Erythroblast (primary cell): ENCODE data around the gene TMEM243.

Source experiments
- GATA1 ChIP-seq: IDR thresholded peaks from 2 replicates; pipeline ENCODE4 v1.6.1; 2011; ENCODE audit warnings: low read depth, mild to moderate bottlenecking, control low read depth, low read length, moderate library complexity
- POLR2A ChIP-seq: IDR thresholded peaks from 2 replicates; pipeline ENCODE4 v1.6.1; 2011; ENCODE audit warnings: mild to moderate bottlenecking, low read length

DNA sequence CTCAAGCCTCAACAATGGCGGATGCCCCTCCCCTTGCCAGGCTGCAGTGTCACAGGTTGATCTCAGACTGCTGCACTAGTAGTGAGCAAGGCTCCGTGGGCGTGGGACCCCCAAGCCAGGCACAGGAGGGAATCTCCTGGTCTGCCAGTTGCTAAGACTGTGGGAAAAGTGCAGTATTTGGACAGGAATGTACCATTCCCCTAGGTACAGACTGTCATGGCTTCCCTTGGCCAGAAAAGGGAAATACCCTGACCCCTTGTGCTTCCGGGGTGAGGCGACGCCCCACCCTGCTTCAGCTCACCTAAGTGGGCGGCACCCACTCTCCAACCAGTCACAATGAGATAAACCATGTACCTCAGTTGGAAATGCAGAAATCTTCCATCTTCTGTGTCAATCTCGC is 44.0 kb upstream of the TMEM243 start:
- no peak for TF ChIP-seq POLR2A
- no peak for TF ChIP-seq GATA1
